WTC11 (cell line): ENCODE measurements around the gene SLC35F1. TPM values are rescaled to one million over a fixed set of nuclear protein-coding genes. Genes with fewer than 3 reads are reported as not detected.

Experiments used
- ATAC-seq: fragments of 200-7000 bp; cut with Tn5 transposase; 2 replicates; pipeline ENCODE4 v1.10.0; 2021; ENCODE audit warnings: mild to moderate bottlenecking, moderate library complexity
- CTCF ChIA-PET: fragments of 300-600 bp; sonication (Branson Sonifier 250); formaldehyde crosslinking; loops from one replicate; lab custom pipeline; 2021; ENCODE audit warnings: antibody characterized with exemption; lab: Charles Lee
- POLR2A ChIA-PET: fragments of 350-600 bp; sonication (Branson Sonifier 250); formaldehyde crosslinking; loops from one replicate; lab custom pipeline; 2021; ENCODE audit warnings: antibody characterized with exemption; lab: Charles Lee
- DNase-seq: peaks from one replicate; pipeline ENCODE4 v3.0.0; 2021; ENCODE audit warnings: low spot score
- H3K27ac Mint-ChIP-seq: 2 replicates; pipeline ENCODE4 v1.8.0; 2021; ENCODE audit warnings: mixed read lengths
- H3K27me3 Mint-ChIP-seq: 2 replicates; pipeline ENCODE4 v1.8.0; 2021; ENCODE audit warnings: low read depth, mild to moderate bottlenecking, moderate library complexity, mixed read lengths
- H3K36me3 Mint-ChIP-seq: 2 replicates; pipeline ENCODE4 v1.8.0; 2021; ENCODE audit warnings: mixed read lengths
- H3K4me1 Mint-ChIP-seq: 2 replicates; pipeline ENCODE4 v1.8.0; 2022; ENCODE audit warnings: mixed read lengths
- H3K4me3 Mint-ChIP-seq: 2 replicates; pipeline ENCODE4 v1.8.0; 2021; ENCODE audit warnings: mild to moderate bottlenecking, moderate library complexity, mixed read lengths
- H3K9me3 Mint-ChIP-seq: 2 replicates; pipeline ENCODE4 v1.8.0; 2021; ENCODE audit warnings: mixed read lengths
- FOXJ3 ChIP-seq: sonication (generic); formaldehyde crosslinking; IDR thresholded peaks from 2 replicates; pipeline ENCODE4 v1.9.0; 2021; ENCODE audit warnings: missing genetic modification reagents, mild to moderate bottlenecking, borderline replicate concordance
- GABPB1 ChIP-seq: sonication (generic); formaldehyde crosslinking; IDR thresholded peaks from 2 replicates; pipeline ENCODE4 v1.8.1; 2023; ENCODE audit warnings: mild to moderate bottlenecking, missing genetic modification reagents
- GTF2I ChIP-seq: fragments of 250-450 bp; sonication (Bioruptor Pico); conservative IDR thresholded peaks from 2 replicates; pipeline ENCODE4 v1.4.0; 2021; ENCODE audit warnings: mild to moderate bottlenecking
- IRF2 ChIP-seq: sonication (generic); formaldehyde crosslinking; IDR thresholded peaks from 2 replicates; pipeline ENCODE4 v1.8.0; 2022; ENCODE audit warnings: low read depth, missing genetic modification reagents, borderline replicate concordance
- JAZF1 ChIP-seq: fragments of 250-450 bp; sonication (Bioruptor Pico); IDR thresholded peaks from 2 replicates; pipeline ENCODE4 v1.9.0; 2021; ENCODE audit warnings: moderate library complexity, mild to moderate bottlenecking, inconsistent platforms
- JUN ChIP-seq: sonication (generic); formaldehyde crosslinking; IDR thresholded peaks from 2 replicates; pipeline ENCODE4 v1.8.0; 2023; ENCODE audit warnings: mild to moderate bottlenecking, missing genetic modification reagents
- NFATC4 ChIP-seq: fragments of 250-450 bp; sonication (Bioruptor Pico); IDR thresholded peaks from 2 replicates; pipeline ENCODE4 v1.9.0; 2021; ENCODE audit warnings: mild to moderate bottlenecking
- NR1H2 ChIP-seq: sonication (generic); formaldehyde crosslinking; IDR thresholded peaks from 2 replicates; pipeline ENCODE4 v1.9.0; 2021; ENCODE audit warnings: mild to moderate bottlenecking, moderate library complexity, missing genetic modification reagents
- RELA ChIP-seq: sonication (generic); formaldehyde crosslinking; IDR thresholded peaks from 2 replicates; pipeline ENCODE4 v1.8.1; 2022; ENCODE audit warnings: missing genetic modification reagents, mild to moderate bottlenecking, borderline replicate concordance
- TP53 ChIP-seq: sonication (generic); formaldehyde crosslinking; IDR thresholded peaks from 2 replicates; pipeline ENCODE4 v1.8.1; 2023; ENCODE audit warnings: mild to moderate bottlenecking, missing genetic modification reagents
- ZBTB21 ChIP-seq: sonication (generic); formaldehyde crosslinking; IDR thresholded peaks from 2 replicates; pipeline ENCODE4 v1.8.1; 2023; ENCODE audit warnings: mild to moderate bottlenecking, missing genetic modification reagents, borderline replicate concordance
- ZNF121 ChIP-seq: sonication (generic); formaldehyde crosslinking; IDR thresholded peaks from 2 replicates; pipeline ENCODE4 v1.8.0; 2023; ENCODE audit warnings: missing genetic modification reagents
- ZNF232 ChIP-seq: sonication (generic); formaldehyde crosslinking; IDR thresholded peaks from 2 replicates; pipeline ENCODE4 v1.8.0; 2022; ENCODE audit warnings: mild to moderate bottlenecking, missing genetic modification reagents
- ZNF396 ChIP-seq: fragments of 250-450 bp; sonication (Bioruptor Pico); IDR thresholded peaks from 2 replicates; pipeline ENCODE4 v1.8.0; 2021; ENCODE audit warnings: mild to moderate bottlenecking, moderate library complexity, borderline replicate concordance
- ZNF423 ChIP-seq: fragments of 250-450 bp; sonication (Bioruptor Pico); IDR thresholded peaks from 2 replicates; pipeline ENCODE4 v2.1.2; 2022; ENCODE audit warnings: mild to moderate bottlenecking, moderate library complexity
- total RNA-seq: library from RNA; stranded (reverse); gene quantifications from 3 replicates; pipeline ENCODE4 v1.2.3, GENCODE V29; 2021
- TF ChIP-seq, protein P1 (sequence below): sonication (generic); formaldehyde crosslinking; IDR thresholded peaks from 2 replicates; pipeline ENCODE4 v1.8.0; 2022; ENCODE audit warnings: mild to moderate bottlenecking, missing genetic modification reagents
- TF ChIP-seq, protein P2 (sequence below): sonication (generic); formaldehyde crosslinking; IDR thresholded peaks from 2 replicates; pipeline ENCODE4 v1.8.1; 2023; ENCODE audit warnings: mild to moderate bottlenecking, missing genetic modification reagents
- TF ChIP-seq, protein P3 (sequence below): sonication (generic); formaldehyde crosslinking; IDR thresholded peaks from 2 replicates; pipeline ENCODE4 v1.8.0; 2022; ENCODE audit warnings: mild to moderate bottlenecking, missing genetic modification reagents
- TF ChIP-seq, protein P4 (sequence below): fragments of 250-450 bp; sonication (Bioruptor Pico); conservative IDR thresholded peaks from 2 replicates; pipeline ENCODE4 v1.9.0; 2021; ENCODE audit warnings: mild to moderate bottlenecking
- TF ChIP-seq, protein P5 (sequence below): sonication (generic); formaldehyde crosslinking; IDR thresholded peaks from 2 replicates; pipeline ENCODE4 v1.8.0; 2023; ENCODE audit warnings: mild to moderate bottlenecking, missing genetic modification reagents
- TF ChIP-seq, protein P6 (sequence below): sonication (generic); formaldehyde crosslinking; IDR thresholded peaks from 2 replicates; pipeline ENCODE4 v1.8.0; 2022; ENCODE audit warnings: missing genetic modification reagents

The SLC35F1 gene
- total RNA-seq, 1 experiment from 2014 or later = 11.0 TPM

DNA sequence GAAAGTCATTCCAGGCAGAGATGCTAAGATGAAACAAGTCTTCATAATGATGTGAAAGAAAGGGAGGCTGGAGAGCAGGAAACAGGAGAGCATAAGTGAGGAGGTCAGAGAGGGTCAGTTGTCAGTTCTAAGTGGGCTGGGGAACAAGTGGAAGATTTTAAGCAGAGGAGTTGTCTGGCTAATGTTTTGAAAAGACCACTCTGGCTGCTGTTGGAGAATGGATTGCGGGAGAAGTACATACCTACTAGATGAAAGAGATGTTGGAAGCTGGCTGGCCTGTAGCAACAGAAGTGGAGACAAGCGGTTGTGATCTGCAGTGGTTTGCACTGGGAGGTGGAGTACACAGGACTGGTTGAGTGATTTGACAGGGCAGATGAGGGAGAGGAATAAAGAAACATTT is 10.1 kb downstream of the SLC35F1 start:
- ATAC-seq = no peak
- DNase-seq = no peak
- Mint-ChIP-seq H3K4me1 (peaks cover 8% of the 10 kb centered on the region), H3K27ac (no peak overlapping the region), H3K27me3 (peaks cover 5% of the 10 kb centered on the region), H3K36me3 (no peaks in the 10 kb centered on the region), H3K9me3 (no peaks in the 10 kb centered on the region), H3K4me3 (no peak overlapping the region)
- TF ChIP-seq NFATC4 (CRISPR knock-in tag) (no peak), JAZF1 (CRISPR knock-in tag) (no peak), IRF2 (CRISPR knock-in tag) (no peak), ZNF121 (CRISPR knock-in tag) (no peak), GTF2I (CRISPR knock-in tag) (no peak)
- TF ChIP-seq, protein P1, sequence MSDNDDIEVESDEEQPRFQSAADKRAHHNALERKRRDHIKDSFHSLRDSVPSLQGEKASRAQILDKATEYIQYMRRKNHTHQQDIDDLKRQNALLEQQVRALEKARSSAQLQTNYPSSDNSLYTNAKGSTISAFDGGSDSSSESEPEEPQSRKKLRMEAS (CRISPR knock-in tag) = no peak
- TF ChIP-seq, protein P2, sequence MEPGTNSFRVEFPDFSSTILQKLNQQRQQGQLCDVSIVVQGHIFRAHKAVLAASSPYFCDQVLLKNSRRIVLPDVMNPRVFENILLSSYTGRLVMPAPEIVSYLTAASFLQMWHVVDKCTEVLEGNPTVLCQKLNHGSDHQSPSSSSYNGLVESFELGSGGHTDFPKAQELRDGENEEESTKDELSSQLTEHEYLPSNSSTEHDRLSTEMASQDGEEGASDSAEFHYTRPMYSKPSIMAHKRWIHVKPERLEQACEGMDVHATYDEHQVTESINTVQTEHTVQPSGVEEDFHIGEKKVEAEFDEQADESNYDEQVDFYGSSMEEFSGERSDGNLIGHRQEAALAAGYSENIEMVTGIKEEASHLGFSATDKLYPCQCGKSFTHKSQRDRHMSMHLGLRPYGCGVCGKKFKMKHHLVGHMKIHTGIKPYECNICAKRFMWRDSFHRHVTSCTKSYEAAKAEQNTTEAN (CRISPR knock-in tag) = no peak
- ChIA-PET POLR2A (no interaction called here), CTCF (no interaction called here)

DNA sequence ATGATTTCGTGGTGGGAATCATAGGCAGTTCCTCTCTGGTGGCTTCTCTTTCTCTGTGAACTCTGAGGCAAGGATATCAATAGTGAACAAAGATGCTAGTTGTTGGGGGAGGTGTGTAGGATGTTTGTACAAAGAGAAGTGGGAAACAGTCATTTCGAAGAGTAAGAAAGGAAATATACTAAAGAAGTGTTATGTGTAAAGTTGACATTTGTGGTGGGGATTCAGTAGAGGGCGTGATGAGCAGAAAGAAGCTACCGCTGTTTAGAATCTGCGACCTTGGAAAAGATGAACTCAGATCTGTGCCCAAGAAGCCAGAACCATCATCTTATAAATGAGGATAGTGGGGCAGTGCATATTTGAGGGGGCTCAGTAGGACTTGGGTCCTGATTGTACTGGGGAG is 11.4 kb downstream of the SLC35F1 start:
- ChIA-PET POLR2A (no interaction called here), CTCF (interaction anchor here (0.6 to 2.1 kb wide), 5 partner anchors 11 to 1150 kb away, joined by 3 to 10 read pairs (median 5); partner anchors contain the start of gene SLC35F1)
- H3K4me3 Mint-ChIP-seq = no peak overlapping the region
- no peak overlapping the region for H3K27ac Mint-ChIP-seq
- no peaks in the 10 kb centered on the region for H3K36me3 Mint-ChIP-seq
- DNase-seq (no peak), ATAC-seq (no peak)
- peaks cover 5% of the 10 kb centered on the region for H3K27me3 Mint-ChIP-seq
- peaks cover 8% of the 10 kb centered on the region for H3K4me1 Mint-ChIP-seq
- no peaks in the 10 kb centered on the region for H3K9me3 Mint-ChIP-seq
- no peak for TF ChIP-seq JAZF1 (CRISPR knock-in tag)
- TF ChIP-seq GABPB1 = no peak
- TF ChIP-seq, protein P3, sequence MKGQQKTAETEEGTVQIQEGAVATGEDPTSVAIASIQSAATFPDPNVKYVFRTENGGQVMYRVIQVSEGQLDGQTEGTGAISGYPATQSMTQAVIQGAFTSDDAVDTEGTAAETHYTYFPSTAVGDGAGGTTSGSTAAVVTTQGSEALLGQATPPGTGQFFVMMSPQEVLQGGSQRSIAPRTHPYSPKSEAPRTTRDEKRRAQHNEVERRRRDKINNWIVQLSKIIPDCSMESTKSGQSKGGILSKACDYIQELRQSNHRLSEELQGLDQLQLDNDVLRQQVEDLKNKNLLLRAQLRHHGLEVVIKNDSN (CRISPR knock-in tag) = no peak
- TF ChIP-seq, protein P4, sequence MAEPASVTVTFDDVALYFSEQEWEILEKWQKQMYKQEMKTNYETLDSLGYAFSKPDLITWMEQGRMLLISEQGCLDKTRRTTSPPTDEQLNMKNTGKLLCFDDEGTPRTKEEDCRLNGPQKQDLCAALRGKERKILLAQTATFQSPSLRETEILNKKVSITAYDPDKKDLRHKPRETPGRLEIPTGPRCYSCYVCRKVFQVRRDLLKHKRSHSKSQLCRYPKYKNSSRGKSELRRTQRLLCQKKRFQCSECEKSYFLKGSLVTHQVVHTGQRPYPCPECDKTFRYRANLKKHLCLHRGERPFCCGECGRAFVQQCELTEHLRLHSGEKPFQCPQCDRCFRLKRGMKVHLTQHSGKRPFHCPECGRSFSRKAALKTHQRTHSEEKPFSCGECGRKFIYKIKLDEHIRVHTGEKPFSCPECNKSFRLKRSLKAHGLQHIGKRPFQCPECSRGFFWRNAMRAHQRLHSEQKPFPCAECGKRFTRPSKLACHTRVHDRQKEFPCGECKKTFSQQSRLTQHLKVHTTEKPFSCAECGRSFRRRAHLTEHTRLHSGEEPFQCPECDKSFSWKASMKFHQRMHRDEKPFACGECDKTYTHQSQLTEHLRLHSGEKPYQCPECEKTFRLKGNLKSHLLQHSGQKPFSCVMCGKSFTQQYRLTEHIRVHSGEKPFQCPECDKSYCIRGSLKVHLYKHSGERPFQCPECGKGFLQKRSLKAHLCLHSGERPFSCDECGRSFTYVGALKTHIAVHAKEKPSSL (CRISPR knock-in tag) = no peak
- TF ChIP-seq, protein P5, sequence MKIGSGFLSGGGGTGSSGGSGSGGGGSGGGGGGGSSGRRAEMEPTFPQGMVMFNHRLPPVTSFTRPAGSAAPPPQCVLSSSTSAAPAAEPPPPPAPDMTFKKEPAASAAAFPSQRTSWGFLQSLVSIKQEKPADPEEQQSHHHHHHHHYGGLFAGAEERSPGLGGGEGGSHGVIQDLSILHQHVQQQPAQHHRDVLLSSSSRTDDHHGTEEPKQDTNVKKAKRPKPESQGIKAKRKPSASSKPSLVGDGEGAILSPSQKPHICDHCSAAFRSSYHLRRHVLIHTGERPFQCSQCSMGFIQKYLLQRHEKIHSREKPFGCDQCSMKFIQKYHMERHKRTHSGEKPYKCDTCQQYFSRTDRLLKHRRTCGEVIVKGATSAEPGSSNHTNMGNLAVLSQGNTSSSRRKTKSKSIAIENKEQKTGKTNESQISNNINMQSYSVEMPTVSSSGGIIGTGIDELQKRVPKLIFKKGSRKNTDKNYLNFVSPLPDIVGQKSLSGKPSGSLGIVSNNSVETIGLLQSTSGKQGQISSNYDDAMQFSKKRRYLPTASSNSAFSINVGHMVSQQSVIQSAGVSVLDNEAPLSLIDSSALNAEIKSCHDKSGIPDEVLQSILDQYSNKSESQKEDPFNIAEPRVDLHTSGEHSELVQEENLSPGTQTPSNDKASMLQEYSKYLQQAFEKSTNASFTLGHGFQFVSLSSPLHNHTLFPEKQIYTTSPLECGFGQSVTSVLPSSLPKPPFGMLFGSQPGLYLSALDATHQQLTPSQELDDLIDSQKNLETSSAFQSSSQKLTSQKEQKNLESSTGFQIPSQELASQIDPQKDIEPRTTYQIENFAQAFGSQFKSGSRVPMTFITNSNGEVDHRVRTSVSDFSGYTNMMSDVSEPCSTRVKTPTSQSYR (CRISPR knock-in tag) = no peak
- TF ChIP-seq RELA = no peak
- no peak for TF ChIP-seq NR1H2 (CRISPR knock-in tag)
- TF ChIP-seq GTF2I (CRISPR knock-in tag) = no peak
- no peak for TF ChIP-seq ZNF232 (CRISPR knock-in tag)
- TF ChIP-seq, protein P1 (CRISPR knock-in tag) = no peak
- TF ChIP-seq, protein P6, sequence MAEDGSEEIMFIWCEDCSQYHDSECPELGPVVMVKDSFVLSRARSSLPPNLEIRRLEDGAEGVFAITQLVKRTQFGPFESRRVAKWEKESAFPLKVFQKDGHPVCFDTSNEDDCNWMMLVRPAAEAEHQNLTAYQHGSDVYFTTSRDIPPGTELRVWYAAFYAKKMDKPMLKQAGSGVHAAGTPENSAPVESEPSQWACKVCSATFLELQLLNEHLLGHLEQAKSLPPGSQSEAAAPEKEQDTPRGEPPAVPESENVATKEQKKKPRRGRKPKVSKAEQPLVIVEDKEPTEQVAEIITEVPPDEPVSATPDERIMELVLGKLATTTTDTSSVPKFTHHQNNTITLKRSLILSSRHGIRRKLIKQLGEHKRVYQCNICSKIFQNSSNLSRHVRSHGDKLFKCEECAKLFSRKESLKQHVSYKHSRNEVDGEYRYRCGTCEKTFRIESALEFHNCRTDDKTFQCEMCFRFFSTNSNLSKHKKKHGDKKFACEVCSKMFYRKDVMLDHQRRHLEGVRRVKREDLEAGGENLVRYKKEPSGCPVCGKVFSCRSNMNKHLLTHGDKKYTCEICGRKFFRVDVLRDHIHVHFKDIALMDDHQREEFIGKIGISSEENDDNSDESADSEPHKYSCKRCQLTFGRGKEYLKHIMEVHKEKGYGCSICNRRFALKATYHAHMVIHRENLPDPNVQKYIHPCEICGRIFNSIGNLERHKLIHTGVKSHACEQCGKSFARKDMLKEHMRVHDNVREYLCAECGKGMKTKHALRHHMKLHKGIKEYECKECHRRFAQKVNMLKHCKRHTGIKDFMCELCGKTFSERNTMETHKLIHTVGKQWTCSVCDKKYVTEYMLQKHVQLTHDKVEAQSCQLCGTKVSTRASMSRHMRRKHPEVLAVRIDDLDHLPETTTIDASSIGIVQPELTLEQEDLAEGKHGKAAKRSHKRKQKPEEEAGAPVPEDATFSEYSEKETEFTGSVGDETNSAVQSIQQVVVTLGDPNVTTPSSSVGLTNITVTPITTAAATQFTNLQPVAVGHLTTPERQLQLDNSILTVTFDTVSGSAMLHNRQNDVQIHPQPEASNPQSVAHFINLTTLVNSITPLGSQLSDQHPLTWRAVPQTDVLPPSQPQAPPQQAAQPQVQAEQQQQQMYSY = no peak
- TF ChIP-seq ZNF396 (CRISPR knock-in tag) = no peak
- no peak for TF ChIP-seq ZBTB21 (CRISPR knock-in tag)
- TF ChIP-seq ZNF423 (CRISPR knock-in tag) = no peak
- TF ChIP-seq TP53 = no peak
- no peak for TF ChIP-seq JUN
- no peak for TF ChIP-seq FOXJ3 (CRISPR knock-in tag)
